Endothelial cell of umbilical vein (primary cell): ENCODE results near the gene PPM1D. TPM values are rescaled to one million over a fixed set of nuclear protein-coding genes. Genes with fewer than 3 reads are reported as not detected.

Experiments used
- BruUV-seq: library from RNA; stranded (reverse); fragments of 400-500 nt; replicated peaks from 2 replicates; lab custom pipeline; 2021; lab: Mats Ljungman, UMichigan
- CTCF ChIA-PET: fragments of 300-600, 350-600 bp; sonication (Branson Sonifier 250); formaldehyde crosslinking; loops from one replicate; lab custom pipeline; 2021; ENCODE audit warnings: antibody characterized with exemption, inconsistent platforms; lab: Charles Lee
- POLR2A ChIA-PET: fragments of 300-600, 350-600 bp; sonication (Branson Sonifier 250); formaldehyde crosslinking; loops from one replicate; lab custom pipeline; 2021; ENCODE audit warnings: antibody characterized with exemption, inconsistent platforms; lab: Charles Lee
- DNase-seq: peaks from one replicate; pipeline ENCODE4 v3.0.0-alpha.2; 2011; ENCODE audit warnings: low read depth, low spot score
- FAIRE-seq: peaks from 2 replicates; lab custom pipeline; 2011; peaks lifted over from hg19 to GRCh38; lab: Jason Lieb, UNC
- H2AFZ ChIP-seq: 2 replicates; pipeline ENCODE4 v1.6.0; 2012; ENCODE audit warnings: low read depth, low read length, control low read depth, inconsistent platforms
- H3K27ac ChIP-seq: 2 replicates; pipeline ENCODE4 v1.5.1; 2011; ENCODE audit warnings: low read depth, mild to moderate bottlenecking, control low read depth, low read length, moderate library complexity; ENCODE audit not compliant: insufficient read depth
- H3K27me3 ChIP-seq, 2 experiments: 2 replicates each; pipeline versions ENCODE4 v1.6.0 to v1.6.1; 2011; ENCODE audit warnings: low read length in 2 of 2, mixed read lengths in 1 of 2; ENCODE audit not compliant: control insufficient read depth in 2 of 2, insufficient read depth in 2 of 2
- H3K36me3 ChIP-seq, 2 experiments: 2 replicates in 1 of 2; 3 replicates in 1 of 2; pipeline ENCODE4 v1.5.1; 2011; ENCODE audit warnings: low read length in 2 of 2, mild to moderate bottlenecking in 1 of 2, moderate library complexity in 1 of 2; ENCODE audit not compliant: control insufficient read depth in 2 of 2, insufficient read depth in 2 of 2; ENCODE audit errors: extremely low read depth in 1 of 2
- H3K4me1 ChIP-seq: 3 replicates; pipeline ENCODE4 v1.5.1; 2011; ENCODE audit warnings: mild to moderate bottlenecking, low read length; ENCODE audit not compliant: control insufficient read depth, insufficient read depth; ENCODE audit errors: extremely low read depth
- H3K4me2 ChIP-seq: 2 replicates; pipeline ENCODE4 v1.6.1; 2011; ENCODE audit warnings: low read length, control low read depth, mixed read lengths; ENCODE audit not compliant: insufficient read depth
- H3K4me3 ChIP-seq, 3 experiments: fragments of 200-600 bp in 1 of 3; sonication (generic), shearing (Covaris generic) in 1 of 3; replicated peaks in 1 of 3; 2 replicates each; pipeline ENCODE4 v1.5.1; 2011 to 2016; ENCODE audit warnings: control low read depth in 3 of 3, low read length in 3 of 3, mild to moderate bottlenecking in 2 of 3, inconsistent platforms in 1 of 3, low read depth in 1 of 3, moderate library complexity in 1 of 3; ENCODE audit not compliant: insufficient read depth in 1 of 3
- H3K79me2 ChIP-seq: 2 replicates; pipeline ENCODE4 v1.6.0; 2012; ENCODE audit warnings: low read length, inconsistent platforms; ENCODE audit not compliant: control insufficient read depth, insufficient read depth
- H3K9ac ChIP-seq: replicated peaks from 2 replicates; pipeline ENCODE3; 2011; ENCODE audit warnings: low read length, control low read depth; ENCODE audit not compliant: insufficient read depth; ENCODE audit errors: extremely low read depth
- H3K9me1 ChIP-seq: replicated peaks from 3 replicates; pipeline ENCODE4 v1.6.0; 2011; ENCODE audit warnings: mild to moderate bottlenecking, low read length; ENCODE audit not compliant: control insufficient read depth, insufficient read depth; ENCODE audit errors: extremely low read depth
- H3K9me3 ChIP-seq: replicated peaks from 2 replicates; pipeline ENCODE4 v1.5.1; 2012; ENCODE audit warnings: low read length, inconsistent platforms; ENCODE audit not compliant: control insufficient read depth, insufficient read depth
- H4K20me1 ChIP-seq: replicated peaks from 2 replicates; pipeline ENCODE3; 2011; ENCODE audit warnings: mild to moderate bottlenecking, low read length; ENCODE audit not compliant: control insufficient read depth, insufficient read depth; ENCODE audit errors: extremely low read depth
- CTCF ChIP-seq, 2 donors: IDR thresholded peaks; 1 replicate in 1 of 2; 2 replicates in 1 of 2; pipeline ENCODE4 v1.5.1; 2011; ENCODE audit warnings: low read length in 2 of 2, mild to moderate bottlenecking in 2 of 2, moderate library complexity in 2 of 2, control low read depth in 1 of 2, inconsistent platforms in 1 of 2, low read depth in 1 of 2; ENCODE audit not compliant: insufficient read depth in 1 of 2; ENCODE audit errors: extremely low read depth in 1 of 2
- EZH2 ChIP-seq: IDR thresholded peaks from 2 replicates; pipeline ENCODE4 v1.6.1; 2012; ENCODE audit warnings: borderline replicate concordance, low read depth, mild to moderate bottlenecking, moderate library complexity, low read length, inconsistent platforms; ENCODE audit not compliant: severe bottlenecking
- FOS ChIP-seq: IDR thresholded peaks from 2 replicates; pipeline ENCODE4 v1.6.1; 2011; ENCODE audit warnings: mild to moderate bottlenecking, low read length, moderate library complexity, borderline replicate concordance; ENCODE audit not compliant: insufficient read depth
- GATA2 ChIP-seq: IDR thresholded peaks from 2 replicates; pipeline ENCODE4 v1.7.0; 2011; ENCODE audit warnings: low read depth, mild to moderate bottlenecking, moderate library complexity, mixed read lengths, low read length; ENCODE audit not compliant: insufficient read length, insufficient read depth
- JUN ChIP-seq: IDR thresholded peaks from 2 replicates; pipeline ENCODE4 v1.6.1; 2011; ENCODE audit warnings: borderline replicate concordance, low read depth; ENCODE audit not compliant: insufficient read length, insufficient read depth
- MAX ChIP-seq: IDR thresholded peaks from 2 replicates; pipeline ENCODE4 v1.6.1; 2011; ENCODE audit not compliant: insufficient read depth, insufficient read length
- MYC ChIP-seq: IDR thresholded peaks from one replicate; pipeline ENCODE4 v1.6.1; 2011; ENCODE audit warnings: mild to moderate bottlenecking, low read depth, low read length
- POLR2A ChIP-seq: IDR thresholded peaks from 2 replicates; pipeline ENCODE4 v1.6.1; 2012; ENCODE audit warnings: low read depth, mild to moderate bottlenecking, control low read depth, low read length
- POLR2AphosphoS5 ChIP-seq: IDR thresholded peaks from 2 replicates; pipeline ENCODE4 v1.6.1; 2012; ENCODE audit warnings: low read depth, mild to moderate bottlenecking, control low read depth, low read length, moderate library complexity; ENCODE audit not compliant: insufficient read depth
- dilution Hi-C: fragments of 300-500 bp; cut with MboI; formaldehyde crosslinking; loops from one replicate; pipeline ENCODE4 v1.15.0; 2019; ENCODE audit warnings: low sequenced_read_pairs; ENCODE audit not compliant: extremely low pct_ligation_motif_present
- intact Hi-C: fragments of 100-400 bp; cut with micrococcal nuclease; formaldehyde crosslinking; loops from one replicate; pipeline ENCODE4 v1.10.0; 2022
- polyA plus RNA-seq, 4 experiments: library from polyadenylated mRNA; depleted of rRNA in 3 of 4; stranded (reverse) in 3 of 4; unstranded in 1 of 4; fragments of >200 nt; gene quantifications; 2 replicates each; pipeline versions ENCODE4 v1.2.1 to v1.2.3, GENCODE V29; 2011 to 2012; ENCODE audit warnings: missing spikeins in 1 of 4
- total RNA-seq: library from RNA; stranded (reverse); gene quantifications from 2 replicates; pipeline ENCODE4 v1.2.3, GENCODE V29; 2021

PPM1D gene
- total and polyA plus RNA-seq, 2 donors (not counting 3 experiments of a cell fraction or from before 2014, with no cell fraction given), result 7.9 to 19.0 TPM

- DNase-seq (no peak), FAIRE-seq (no peak)
- no peaks in the 10 kb centered on the region for H3K27me3 ChIP-seq
- H3K36me3 ChIP-seq, result peaks cover 3 to 18% of the 10 kb centered on the region in 2 experiments
- H4K20me1 ChIP-seq, result no peaks in the 10 kb centered on the region
- ChIA-PET CTCF (interaction anchor here (1.0 to 3.5 kb wide), 12 partner anchors 9 to 199 kb away, joined by 3 to 22 read pairs (median 8); no protein-coding TSS in a partner anchor), POLR2A (no interaction called here)
- H3K9ac ChIP-seq, result no peak overlapping the region
- intact Hi-C loops, result loop anchor here (5.0 to 10.0 kb wide), 2 partner anchors 172 to 494 kb away; partner anchors contain the start of gene CA4
- no peak overlapping the region for H3K4me3 ChIP-seq
- BruUV-seq, result no TSS peak
- H3K27ac ChIP-seq, result no peak overlapping the region
- peaks cover 3% of the 10 kb centered on the region for H3K4me1 ChIP-seq
- no peak overlapping the region for H2AFZ ChIP-seq
- H3K9me3 ChIP-seq, result no peaks in the 10 kb centered on the region
- peaks cover 25% of the 10 kb centered on the region for H3K79me2 ChIP-seq
- no peak overlapping the region for H3K4me2 ChIP-seq
- no peaks in the 10 kb centered on the region for H3K9me1 ChIP-seq
- dilution Hi-C loops, result no loop called here
- TF ChIP-seq FOS (no peak), MAX (no peak), POLR2AphosphoS5 (no peak), MYC (no peak), CTCF (IDR thresholded peaks at IDR 0.05; ENCODE audit: extremely low read depth in 1 of 2, insufficient read depth in 1 of 2, low read depth in 1 of 2, low read length in 2 of 2) (no peak), JUN (no peak), EZH2 (no peak), POLR2A (no peak), GATA2 (no peak)
Observed at GRCh38 chr17:60639019-60639330, 39.0 kb downstream of the PPM1D start.
